ENCODE data around the gene MXRA7. TPM values are rescaled to one million over a fixed set of nuclear protein-coding genes. Genes with fewer than 3 reads are reported as not detected.

The MXRA7 gene
- polyA plus RNA-seq, 1 of the 3 experiments (the other 2 are of a cell fraction), result 154 TPM

DNA sequence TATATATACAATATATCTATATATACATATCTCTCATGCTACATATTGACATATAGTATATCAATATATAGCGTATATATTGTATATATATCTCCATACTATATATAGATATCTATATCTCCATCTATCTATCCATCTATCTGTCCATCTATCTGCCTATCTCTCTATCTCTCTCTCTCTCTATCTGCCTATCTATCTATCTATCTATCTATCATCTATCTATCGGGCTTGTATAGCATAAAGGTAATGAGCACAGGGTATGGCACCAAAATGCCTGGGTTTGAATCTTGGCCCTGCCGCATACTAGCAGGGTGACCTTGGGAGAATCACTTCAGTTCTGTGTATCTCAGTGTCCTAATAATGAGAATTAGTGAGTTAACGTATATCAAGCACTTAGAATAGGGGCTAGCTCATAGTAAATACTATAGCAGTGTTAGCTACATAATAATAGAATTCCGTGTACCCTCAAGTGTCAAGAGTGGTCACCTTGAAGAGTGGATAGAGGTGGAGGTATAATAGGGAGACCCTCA is 68.7 kb downstream of the MXRA7 start:
- TF ChIP-seq MEF2A (IDR thresholded peaks at IDR 0.05; ENCODE audit: borderline replicate concordance, low read depth) (no peak), RFX5 (IDR thresholded peaks at IDR 0.05; ENCODE audit: low read length) (no peak), SMC3 (IDR thresholded peaks at IDR 0.05; ENCODE audit: low read depth, low read length) (no peak), NRF1 (IDR thresholded peaks at IDR 0.05; ENCODE audit: low read depth, low read length) (no peak), GABPA (IDR thresholded peaks at IDR 0.05; ENCODE audit: low read depth) (no peak), YY1 (IDR thresholded peaks at IDR 0.05; ENCODE audit: low read depth) (no peak), FOXM1 (IDR thresholded peaks at IDR 0.05; ENCODE audit: low read depth) (no peak), RXRA (IDR thresholded peaks at IDR 0.05; ENCODE audit: borderline replicate concordance, low read depth) (no peak), ELF1 (IDR thresholded peaks at IDR 0.05) (no peak), GATA2 (CRISPR knock-in tag; IDR thresholded peaks at IDR 0.05) (no peak), RAD21 (IDR thresholded peaks at IDR 0.05; ENCODE audit: low read length) (no peak), TCF12 (IDR thresholded peaks at IDR 0.05) (no peak), EP300 (IDR thresholded peaks at IDR 0.05; ENCODE audit: borderline replicate concordance in 1 of 2, low read depth in 1 of 2, low read length in 1 of 2) (no peak), CHD2 (IDR thresholded peaks at IDR 0.05; ENCODE audit: low read length, partially characterized antibody) (no peak)
- TF ChIP-seq, protein P1, sequence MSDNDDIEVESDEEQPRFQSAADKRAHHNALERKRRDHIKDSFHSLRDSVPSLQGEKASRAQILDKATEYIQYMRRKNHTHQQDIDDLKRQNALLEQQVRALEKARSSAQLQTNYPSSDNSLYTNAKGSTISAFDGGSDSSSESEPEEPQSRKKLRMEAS (IDR thresholded peaks at IDR 0.05; ENCODE audit: low read depth), result no peak
- WGBS (ENCODE audit: low lambda C conversion rate), result 90% methylated on average over 5 of the region's 5 CpGs
- no peak for DNase-seq
- H3K79me2 ChIP-seq (ENCODE audit: insufficient read depth), result no peaks in the 10 kb centered on the region
- H3K36me3 ChIP-seq (replicated peaks in 1 of 2; ENCODE audit: control insufficient read depth in 1 of 2, insufficient read depth in 2 of 2, low read length in 1 of 2), result no peaks in the 10 kb centered on the region
- POLR2A ChIA-PET, result no interaction called here
- no peak overlapping the region for H3K4me2 ChIP-seq
- H4K20me1 ChIP-seq (ENCODE audit: insufficient read depth), result no peaks in the 10 kb centered on the region
- peaks cover 9% of the 10 kb centered on the region for H3F3A ChIP-seq (replicated peaks; ENCODE audit: insufficient read depth)
- H3K27ac ChIP-seq (ENCODE audit: low read depth in 2 of 2, low read length in 1 of 2), result no peak overlapping the region
- H3K9ac ChIP-seq, result no peak overlapping the region
- peaks cover 0 to 14% of the 10 kb centered on the region in 2 experiments; a peak in 2 of 4 replicates for H3K4me1 ChIP-seq (ENCODE audit: control insufficient read depth in 1 of 2, insufficient read depth in 2 of 2, low read depth in 1 of 2, low read length in 1 of 2)
- H3K27me3 ChIP-seq (ENCODE audit: insufficient read depth), result no peaks in the 10 kb centered on the region; the same call in 1 of the 2 replicates
- H2AFZ ChIP-seq (ENCODE audit: low read depth), result no peak overlapping the region
- CTCF ChIA-PET, result interaction anchor here (1.0 to 9.6 kb wide), 4 partner anchors 18 to 119 kb away, joined by 3 to 65 read pairs (median 8); no protein-coding TSS in a partner anchor
- no peak overlapping the region for H3K4me3 ChIP-seq (ENCODE audit: low read depth in 2 of 2, low read length in 1 of 2)
- no peaks in the 10 kb centered on the region for H3K9me3 ChIP-seq
- no peaks in the 10 kb centered on the region for H3K9me2 ChIP-seq

GRCh38 chr17:76641501-76641900 is 69.3 kb downstream of the MXRA7 start:
- Histone ChIP-seq H2AFZ (ENCODE audit: low read depth) (no peak overlapping the region), H3K9me2 (no peaks in the 10 kb centered on the region), H3K4me2 (no peak overlapping the region), H3K9me3 (no peaks in the 10 kb centered on the region), H3F3A (replicated peaks; ENCODE audit: insufficient read depth) (peaks cover 9% of the 10 kb centered on the region), H3K36me3 (replicated peaks in 1 of 2; ENCODE audit: control insufficient read depth in 1 of 2, insufficient read depth in 2 of 2, low read length in 1 of 2) (no peaks in the 10 kb centered on the region), H4K20me1 (ENCODE audit: insufficient read depth) (no peaks in the 10 kb centered on the region), H3K27me3 (ENCODE audit: insufficient read depth) (no peaks in the 10 kb centered on the region; the same call in 1 of the 2 replicates), H3K9ac (no peak overlapping the region), H3K4me3 (ENCODE audit: low read depth in 2 of 2, low read length in 1 of 2) (no peak overlapping the region), H3K4me1 (ENCODE audit: control insufficient read depth in 1 of 2, insufficient read depth in 2 of 2, low read depth in 1 of 2, low read length in 1 of 2) (peaks cover 0 to 14% of the 10 kb centered on the region in 2 experiments; a peak in 3 of 4 replicates), H3K27ac (ENCODE audit: low read depth in 2 of 2, low read length in 1 of 2) (no peak overlapping the region; a peak in 1 of 4 replicates), H3K79me2 (ENCODE audit: insufficient read depth) (no peaks in the 10 kb centered on the region)
- CTCF ChIA-PET, result interaction anchor here (0.7 to 9.6 kb wide), 8 partner anchors 13 to 118 kb away, joined by 3 to 65 read pairs (median 4); no protein-coding TSS in a partner anchor
- WGBS (ENCODE audit: low lambda C conversion rate), result 73% methylated on average over 3 of the region's 3 CpGs
- POLR2A ChIA-PET, result no interaction called here
- no peak for DNase-seq
- TF ChIP-seq, protein P2, sequence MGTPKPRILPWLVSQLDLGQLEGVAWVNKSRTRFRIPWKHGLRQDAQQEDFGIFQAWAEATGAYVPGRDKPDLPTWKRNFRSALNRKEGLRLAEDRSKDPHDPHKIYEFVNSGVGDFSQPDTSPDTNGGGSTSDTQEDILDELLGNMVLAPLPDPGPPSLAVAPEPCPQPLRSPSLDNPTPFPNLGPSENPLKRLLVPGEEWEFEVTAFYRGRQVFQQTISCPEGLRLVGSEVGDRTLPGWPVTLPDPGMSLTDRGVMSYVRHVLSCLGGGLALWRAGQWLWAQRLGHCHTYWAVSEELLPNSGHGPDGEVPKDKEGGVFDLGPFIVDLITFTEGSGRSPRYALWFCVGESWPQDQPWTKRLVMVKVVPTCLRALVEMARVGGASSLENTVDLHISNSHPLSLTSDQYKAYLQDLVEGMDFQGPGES (IDR thresholded peaks at IDR 0.05; ENCODE audit: low read depth, low read length), result no peak
- no peak for TF ChIP-seq CHD2 (IDR thresholded peaks at IDR 0.05; ENCODE audit: low read length, partially characterized antibody)
- no peak for TF ChIP-seq RFX5 (IDR thresholded peaks at IDR 0.05; ENCODE audit: low read length)
- TF ChIP-seq, protein P3, sequence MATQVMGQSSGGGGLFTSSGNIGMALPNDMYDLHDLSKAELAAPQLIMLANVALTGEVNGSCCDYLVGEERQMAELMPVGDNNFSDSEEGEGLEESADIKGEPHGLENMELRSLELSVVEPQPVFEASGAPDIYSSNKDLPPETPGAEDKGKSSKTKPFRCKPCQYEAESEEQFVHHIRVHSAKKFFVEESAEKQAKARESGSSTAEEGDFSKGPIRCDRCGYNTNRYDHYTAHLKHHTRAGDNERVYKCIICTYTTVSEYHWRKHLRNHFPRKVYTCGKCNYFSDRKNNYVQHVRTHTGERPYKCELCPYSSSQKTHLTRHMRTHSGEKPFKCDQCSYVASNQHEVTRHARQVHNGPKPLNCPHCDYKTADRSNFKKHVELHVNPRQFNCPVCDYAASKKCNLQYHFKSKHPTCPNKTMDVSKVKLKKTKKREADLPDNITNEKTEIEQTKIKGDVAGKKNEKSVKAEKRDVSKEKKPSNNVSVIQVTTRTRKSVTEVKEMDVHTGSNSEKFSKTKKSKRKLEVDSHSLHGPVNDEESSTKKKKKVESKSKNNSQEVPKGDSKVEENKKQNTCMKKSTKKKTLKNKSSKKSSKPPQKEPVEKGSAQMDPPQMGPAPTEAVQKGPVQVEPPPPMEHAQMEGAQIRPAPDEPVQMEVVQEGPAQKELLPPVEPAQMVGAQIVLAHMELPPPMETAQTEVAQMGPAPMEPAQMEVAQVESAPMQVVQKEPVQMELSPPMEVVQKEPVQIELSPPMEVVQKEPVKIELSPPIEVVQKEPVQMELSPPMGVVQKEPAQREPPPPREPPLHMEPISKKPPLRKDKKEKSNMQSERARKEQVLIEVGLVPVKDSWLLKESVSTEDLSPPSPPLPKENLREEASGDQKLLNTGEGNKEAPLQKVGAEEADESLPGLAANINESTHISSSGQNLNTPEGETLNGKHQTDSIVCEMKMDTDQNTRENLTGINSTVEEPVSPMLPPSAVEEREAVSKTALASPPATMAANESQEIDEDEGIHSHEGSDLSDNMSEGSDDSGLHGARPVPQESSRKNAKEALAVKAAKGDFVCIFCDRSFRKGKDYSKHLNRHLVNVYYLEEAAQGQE (IDR thresholded peaks at IDR 0.05; ENCODE audit: low read depth, low read length), result no peak

Measured in SK-N-SH (cell line).